K562 (cell line): Measurements from ENCODE around the gene FAM174C. TPM values are rescaled to one million over a fixed set of nuclear protein-coding genes. Genes with fewer than 3 reads are reported as not detected.
A peak's percentile ranks its signal among the peaks of the same experiment; 100 is the strongest.

Experiments
- AFF4 ChIP-seq: sonication (generic); formaldehyde crosslinking; IDR thresholded peaks from 2 replicates; pipeline ENCODE4 v1.8.0; 2023; ENCODE audit warnings: mild to moderate bottlenecking, missing genetic modification reagents
- ARID1B ChIP-seq: fragments of 450-650 bp; IDR thresholded peaks from 2 replicates; pipeline ENCODE4 v1.6.1; 2016; ENCODE audit warnings: antibody characterized with exemption, mild to moderate bottlenecking, inconsistent platforms
- ARID2 ChIP-seq: fragments of 450-650 bp; IDR thresholded peaks from 2 replicates; pipeline ENCODE4 v1.6.1; 2017; ENCODE audit warnings: antibody characterized with exemption, mild to moderate bottlenecking
- BCLAF1 ChIP-seq, 2 experiments: fragments of 450-650 bp in 1 of 2; IDR thresholded peaks; 2 replicates each; pipeline ENCODE4 v1.6.1; 2011 to 2017; ENCODE audit warnings: low read depth in 2 of 2, antibody characterized with exemption in 1 of 2, borderline replicate concordance in 1 of 2, low read length in 1 of 2, mild to moderate bottlenecking in 1 of 2, mixed read lengths in 1 of 2; ENCODE audit not compliant: control insufficient read depth in 1 of 2
- CREB5 ChIP-seq: fragments of 250-450 bp; sonication (Bioruptor Pico); IDR thresholded peaks from 2 replicates; pipeline ENCODE4 v1.5.0; 2020; ENCODE audit warnings: mild to moderate bottlenecking
- ERF ChIP-seq: fragments of 450-650 bp; formaldehyde crosslinking; IDR thresholded peaks from 2 replicates; pipeline ENCODE4 v1.4.0; 2020; ENCODE audit warnings: mild to moderate bottlenecking, mixed read lengths
- HOXB6 ChIP-seq: fragments of 250-450 bp; sonication (Bioruptor Pico); IDR thresholded peaks from 2 replicates; pipeline ENCODE4 v1.5.1; 2022; ENCODE audit warnings: mild to moderate bottlenecking, borderline replicate concordance
- PML ChIP-seq: IDR thresholded peaks from 2 replicates; pipeline ENCODE4 v1.6.1; 2012; ENCODE audit warnings: low read length, inconsistent platforms
- POLR2G ChIP-seq: fragments of 200-400 bp; formaldehyde crosslinking; IDR thresholded peaks from 2 replicates; pipeline ENCODE4 v1.6.1; 2017; ENCODE audit warnings: low read depth, mild to moderate bottlenecking, antibody characterized with exemption, low read length, moderate library complexity
- SLC30A9 ChIP-seq: fragments of 250-450 bp; sonication (Bioruptor Pico); IDR thresholded peaks from 2 replicates; pipeline ENCODE4 v1.8.0; 2022; ENCODE audit warnings: mild to moderate bottlenecking, moderate library complexity
- SMAD1 ChIP-seq: fragments of 150-350 bp; IDR thresholded peaks from 2 replicates; pipeline ENCODE4 v1.6.1; 2014; ENCODE audit warnings: low read length, low read depth; ENCODE audit not compliant: partially characterized antibody
- TEAD1 ChIP-seq, 2 experiments: fragments of 450-650 bp in 1 of 2; sonication (generic) in 1 of 2; formaldehyde crosslinking; IDR thresholded peaks; 2 replicates each; pipeline versions ENCODE4 v1.4.0 to v1.8.0; 2020 to 2022; ENCODE audit warnings: mild to moderate bottlenecking in 2 of 2, missing genetic modification reagents in 1 of 2
- ZNF197 ChIP-seq: fragments of 200-800 bp; sonication (Bioruptor generic); IDR thresholded peaks from 2 replicates; pipeline ENCODE4 v1.6.1; 2016; ENCODE audit warnings: low read depth, missing genetic modification characterization, missing compliant biosample characterization
- ZNF282 ChIP-seq: sonication (generic); formaldehyde crosslinking; IDR thresholded peaks from 2 replicates; pipeline ENCODE4 v1.8.1; 2023; ENCODE audit warnings: missing genetic modification reagents
- ZNF740 ChIP-seq, 3 experiments: fragments of 200-800 bp in 1 of 3; sonication (Bioruptor generic) in 1 of 3; sonication (generic) in 1 of 3; formaldehyde crosslinking in 1 of 3; IDR thresholded peaks; 2 replicates each; pipeline versions ENCODE4 v1.6.1 to v1.8.0; 2016 to 2022; ENCODE audit warnings: mild to moderate bottlenecking in 2 of 3, missing compliant biosample characterization in 2 of 3, missing genetic modification characterization in 2 of 3, missing genetic modification reagents in 1 of 3
- polyA plus RNA-seq, 8 experiments: library from polyadenylated mRNA; depleted of rRNA in 4 of 8; stranded (reverse) in 5 of 8; unstranded in 3 of 8; fragments of >200 nt; fragmentation: Nextera tagmentation in 2 of 8; fragmentation: Illumina TruSeq in 1 of 8; extraction: Ambion mirVana in 2 of 8; extraction: Trizol in 1 of 8; gene quantifications; 2 replicates each; pipeline versions ENCODE4 v1.2.1 to v1.2.3, GENCODE V29; 2011 to 2014; ENCODE audit warnings: inconsistent platforms in 1 of 8, missing spikeins in 1 of 8
- total RNA-seq, 7 experiments: library from RNA; depleted of rRNA in 6 of 7; stranded (reverse); fragments of >200 nt in 6 of 7; fragmentation: Illumina TruSeq in 2 of 7; extraction: Trizol in 2 of 7; gene quantifications; 2 replicates each; pipeline versions ENCODE4 v1.2.1 to v1.2.3, GENCODE V29; 2011 to 2021; ENCODE audit warnings: low replicate concordance in 1 of 7

Gene FAM174C
- total and polyA plus RNA-seq, 9 of the 15 experiments (the other 6 are each of a cell fraction or from before 2014, with no cell fraction given), result 0.66 to 89.6 (median 20.3) TPM

GRCh38 chr19:1269478-1270212, 5.7 kb upstream of the FAM174C start (continued):
- peak; percentile 95 for TF ChIP-seq ERF (CRISPR knock-in tag)
- TF ChIP-seq PML, result peak; percentile 19; the same call in 1 of the 2 replicates
- TF ChIP-seq SMAD1, result peak; percentile 11
- TF ChIP-seq CREB5 (CRISPR knock-in tag), result 0 out of 2 replicates have a peak, but pooled peaks have one; percentile 33
- TF ChIP-seq ARID2, result no peak
- peak in 1 of 2 experiments; percentile 68; a peak in 2 of 4 replicates for TF ChIP-seq TEAD1 (CRISPR knock-in tag; IDR thresholded peaks at IDR 0.05)
- TF ChIP-seq POLR2G, result peak; percentile 99
- TF ChIP-seq HOXB6 (CRISPR knock-in tag), result 0 out of 2 replicates have a peak, but pooled peaks have one; percentile 76
- peak; percentile 52; the same call in 1 of the 2 replicates for TF ChIP-seq ZNF197 (CRISPR knock-in tag)
- 0 out of 2 replicates have a peak, but pooled peaks have one; percentile 76 for TF ChIP-seq ZNF282 (CRISPR knock-in tag)
- TF ChIP-seq AFF4 (CRISPR knock-in tag), result peak; percentile 26
- peak in 1 of 2 experiments; percentile 87; a peak in 2 of 4 replicates for TF ChIP-seq BCLAF1 (IDR thresholded peaks at IDR 0.05; ENCODE audit: borderline replicate concordance in 1 of 2, control insufficient read depth in 1 of 2, low read depth in 2 of 2, low read length in 1 of 2)
- no peak for TF ChIP-seq SLC30A9 (CRISPR knock-in tag)
- TF ChIP-seq ZNF740 (CRISPR knock-in tag; IDR thresholded peaks at IDR 0.05), result no peak
- peak in 1 of 2 experiments; percentile 2; a peak in 1 of 4 replicates for TF ChIP-seq ZNF740 (tag; IDR thresholded peaks at IDR 0.05)
- peak; percentile 25; the same call in 1 of the 2 replicates for TF ChIP-seq ARID1B
